Measurements from ENCODE around the gene EPS8L3.
A peak's percentile ranks its signal among the peaks of the same experiment; 100 is the strongest.

Gene EPS8L3

GRCh38 chr1:109777980-109778625, 14.4 kb upstream of the EPS8L3 start:
- no peak for TF ChIP-seq Cebpa-rat (IDR thresholded peaks at IDR 0.05)
- Histone ChIP-seq H3K4me1 (peaks cover 5 to 24% (median 21%) of the 10 kb centered on the region in 10 experiments; a peak in 16 of 20 replicates), H3K4me2 (peak overlapping the region in 2 of 11 experiments; percentile 22 to 62; a peak in 3 of 22 replicates), H3K4me3 (no peak overlapping the region), H3K27me3 (no peaks in the 10 kb centered on the region), H3K36me3 (no peaks in the 10 kb centered on the region; a peak in 1 of 22 replicates), H3K27ac (peak overlapping the region in 8 of 11 experiments; percentile 30 to 84 (median 68); a peak in 13 of 22 replicates), H3K9me3 (replicated peaks in 1 of 11) (peaks cover 6 to 18% (median 13%) of the 10 kb centered on the region in 11 experiments; a peak in 19 of 22 replicates), H4K20me1 (no peaks in the 10 kb centered on the region), H3K9ac (peak overlapping the region in 4 of 11 experiments; percentile 1 to 69 (median 60); a peak in 6 of 22 replicates)

- Histone ChIP-seq H3K4me3 (no peak overlapping the region), H3K4me1 (peaks cover 5 to 28% (median 24%) of the 10 kb centered on the region in 10 experiments; a peak in 18 of 20 replicates), H4K20me1 (no peaks in the 10 kb centered on the region), H3K4me2 (peak overlapping the region in 8 of 11 experiments; percentile 4 to 62 (median 19); a peak in 12 of 22 replicates), H3K36me3 (no peaks in the 10 kb centered on the region; a peak in 1 of 22 replicates), H3K9ac (peak overlapping the region in 9 of 11 experiments; percentile 3 to 69 (median 55); a peak in 16 of 22 replicates), H3K27me3 (no peaks in the 10 kb centered on the region), H3K9me3 (replicated peaks in 1 of 11) (peaks cover 6 to 18% (median 13%) of the 10 kb centered on the region in 11 experiments; a peak in 19 of 22 replicates), H3K27ac (peak overlapping the region in 10 of 11 experiments; percentile 36 to 84 (median 72); a peak in 18 of 22 replicates)
- TF ChIP-seq Cebpa-rat (IDR thresholded peaks at IDR 0.05) = no peak
Measured at GRCh38 chr1:109777436-109777835, 13.7 kb upstream of the EPS8L3 start.

- Histone ChIP-seq H3K27ac (peak overlapping the region in 10 of 11 experiments; percentile 36 to 84 (median 72); a peak in 18 of 22 replicates), H3K4me2 (peak overlapping the region in 8 of 11 experiments; percentile 4 to 62 (median 19); a peak in 12 of 22 replicates), H3K4me1 (peaks cover 10 to 33% (median 29%) of the 10 kb centered on the region in 10 experiments; a peak in 19 of 20 replicates), H4K20me1 (no peaks in the 10 kb centered on the region), H3K4me3 (no peak overlapping the region), H3K9ac (peak overlapping the region in 9 of 11 experiments; percentile 3 to 69 (median 55); a peak in 14 of 22 replicates), H3K9me3 (replicated peaks in 1 of 11) (peaks cover 6 to 18% (median 13%) of the 10 kb centered on the region in 11 experiments; a peak in 19 of 22 replicates), H3K27me3 (no peaks in the 10 kb centered on the region), H3K36me3 (no peaks in the 10 kb centered on the region; a peak in 1 of 22 replicates)
- no peak for TF ChIP-seq Cebpa-rat (IDR thresholded peaks at IDR 0.05)
Measured at GRCh38 chr1:109776911-109777310, 13.2 kb upstream of the EPS8L3 start.

- no peak for TF ChIP-seq Cebpa-rat (IDR thresholded peaks at IDR 0.05)
- Histone ChIP-seq H3K36me3 (no peaks in the 10 kb centered on the region; a peak in 1 of 22 replicates), H4K20me1 (no peaks in the 10 kb centered on the region), H3K9me3 (replicated peaks in 1 of 11) (peaks cover 6 to 17% (median 12%) of the 10 kb centered on the region in 11 experiments; a peak in 19 of 22 replicates), H3K4me1 (peaks cover 15 to 39% (median 34%) of the 10 kb centered on the region in 10 experiments), H3K4me3 (no peak overlapping the region), H3K4me2 (no peak overlapping the region), H3K27ac (peak overlapping the region in 3 of 11 experiments; percentile 2 to 78 (median 58); a peak in 2 of 22 replicates), H3K27me3 (no peaks in the 10 kb centered on the region), H3K9ac (no peak overlapping the region)
Measured at GRCh38 chr1:109776206-109776835, 12.6 kb upstream of the EPS8L3 start.

GRCh38 chr1:109775398-109775797, 11.7 kb upstream of the EPS8L3 start:
- Histone ChIP-seq H3K4me1 (peaks cover 15 to 41% (median 34%) of the 10 kb centered on the region in 10 experiments), H3K4me3 (no peak overlapping the region), H3K4me2 (no peak overlapping the region), H4K20me1 (no peaks in the 10 kb centered on the region), H3K9ac (no peak overlapping the region), H3K36me3 (no peaks in the 10 kb centered on the region; a peak in 1 of 22 replicates), H3K27me3 (no peaks in the 10 kb centered on the region), H3K9me3 (replicated peaks in 1 of 11) (peaks cover 0 to 8% (median 3%) of the 10 kb centered on the region in 11 experiments; a peak in 10 of 22 replicates), H3K27ac (no peak overlapping the region)
- no peak for TF ChIP-seq Cebpa-rat (IDR thresholded peaks at IDR 0.05)

GRCh38 chr1:109773900-109774485, 10.3 kb upstream of the EPS8L3 start:
- Histone ChIP-seq H3K36me3 (no peaks in the 10 kb centered on the region), H3K27ac (peak overlapping the region in 1 of 11 experiments; percentile 21; a peak in 2 of 22 replicates), H3K4me2 (peak overlapping the region; percentile 3 to 53 (median 35); a peak in 15 of 22 replicates), H4K20me1 (no peaks in the 10 kb centered on the region), H3K9ac (peak overlapping the region in 6 of 11 experiments; percentile 12 to 37 (median 22); a peak in 3 of 22 replicates), H3K27me3 (no peaks in the 10 kb centered on the region), H3K4me1 (peaks cover 15 to 41% (median 34%) of the 10 kb centered on the region in 10 experiments), H3K9me3 (replicated peaks in 1 of 11) (no peaks in the 10 kb centered on the region), H3K4me3 (no peak overlapping the region)
- no peak for TF ChIP-seq Cebpa-rat (IDR thresholded peaks at IDR 0.05)

- Histone ChIP-seq H3K36me3 (no peaks in the 10 kb centered on the region), H3K27ac (no peak overlapping the region; a peak in 1 of 22 replicates), H4K20me1 (no peaks in the 10 kb centered on the region), H3K4me3 (no peak overlapping the region), H3K4me1 (peaks cover 15 to 41% (median 34%) of the 10 kb centered on the region in 10 experiments), H3K9me3 (replicated peaks in 1 of 11) (no peaks in the 10 kb centered on the region), H3K27me3 (no peaks in the 10 kb centered on the region), H3K9ac (peak overlapping the region in 3 of 11 experiments; percentile 2 to 37 (median 23); a peak in 4 of 22 replicates), H3K4me2 (peak overlapping the region in 3 of 11 experiments; percentile 11 to 52 (median 46); a peak in 5 of 22 replicates)
- no peak for TF ChIP-seq Cebpa-rat (IDR thresholded peaks at IDR 0.05)
Measured at GRCh38 chr1:109773203-109773899, 9.6 kb upstream of the EPS8L3 start.

- H3K27ac ChIP-seq = no peak overlapping the region
- no peak for TF ChIP-seq Cebpa-rat (IDR thresholded peaks at IDR 0.05)
Measured at GRCh38 chr1:109772658-109773202, 9.0 kb upstream of the EPS8L3 start.

More at GRCh38 chr1:109772658-109773202, 9.0 kb upstream of the EPS8L3 start:
- H4K20me1 ChIP-seq = no peaks in the 10 kb centered on the region
- peak overlapping the region in 4 of 11 experiments; percentile 19 to 43 (median 35); a peak in 4 of 22 replicates for H3K4me2 ChIP-seq
- H3K4me1 ChIP-seq = peaks cover 15 to 41% (median 33%) of the 10 kb centered on the region in 10 experiments
- H3K4me3 ChIP-seq = no peak overlapping the region
- no peaks in the 10 kb centered on the region for H3K9me3 ChIP-seq (replicated peaks in 1 of 11)
- H3K9ac ChIP-seq = peak overlapping the region in 3 of 11 experiments; percentile 2 to 23 (median 4); a peak in 4 of 22 replicates
- H3K27me3 ChIP-seq = no peaks in the 10 kb centered on the region
- H3K36me3 ChIP-seq = no peaks in the 10 kb centered on the region
